CD14-positive monocyte (primary cell): ENCODE data around the gene PSORS1C1. TPM values are rescaled to one million over a fixed set of nuclear protein-coding genes. Genes with fewer than 3 reads are reported as not detected.
A peak's percentile ranks its signal among the peaks of the same experiment; 100 is the strongest.

Experiments used
- DNase-seq, 3 donors: peaks; one replicate each; pipeline ENCODE4 v3.0.0-alpha.2; 2011 to 2022
- H2AFZ ChIP-seq: 2 replicates; pipeline ENCODE4 v1.6.0; 2012; ENCODE audit warnings: mild to moderate bottlenecking, low read depth, low read length, inconsistent platforms; ENCODE audit not compliant: insufficient read depth, poor library complexity, severe bottlenecking
- H3K27ac ChIP-seq, 2 donors: 1 replicate in 1 of 2; 2 replicates in 1 of 2; pipeline ENCODE4 v1.5.1; 2012 to 2013; ENCODE audit warnings: low read length in 2 of 2, control low read depth in 1 of 2, inconsistent platforms in 1 of 2, low read depth in 1 of 2, mild to moderate bottlenecking in 1 of 2
- H3K27me3 ChIP-seq, 2 donors: one replicate each; pipeline versions ENCODE4 v1.6.0 to v1.6.1; 2011 to 2013; ENCODE audit warnings: low read length in 2 of 2; ENCODE audit not compliant: control insufficient read depth in 2 of 2, insufficient read depth in 2 of 2
- H3K36me3 ChIP-seq, 2 donors: replicated peaks in 1 of 2; 1 replicate in 1 of 2; 2 replicates in 1 of 2; pipeline versions ENCODE4 v1.5.1 to v1.6.1; 2012 to 2013; ENCODE audit warnings: low read length in 2 of 2, control low read depth in 1 of 2, inconsistent platforms in 1 of 2, mild to moderate bottlenecking in 1 of 2; ENCODE audit not compliant: insufficient read depth in 2 of 2, control insufficient read depth in 1 of 2
- H3K4me1 ChIP-seq, 2 donors: 1 replicate in 1 of 2; 2 replicates in 1 of 2; pipeline versions ENCODE4 v1.5.1 to v1.6.1; 2012 to 2013; ENCODE audit warnings: low read length in 2 of 2, control low read depth in 1 of 2, inconsistent platforms in 1 of 2, mild to moderate bottlenecking in 1 of 2, moderate library complexity in 1 of 2; ENCODE audit not compliant: insufficient read depth in 2 of 2, control insufficient read depth in 1 of 2
- H3K4me2 ChIP-seq: replicated peaks from 2 replicates; pipeline ENCODE3; 2012; ENCODE audit warnings: low read length, moderate library complexity, mild to moderate bottlenecking; ENCODE audit not compliant: poor library complexity, severe bottlenecking; ENCODE audit errors: extremely low read depth
- H3K4me3 ChIP-seq, 3 experiments: fragments of 200-600 bp in 1 of 3; sonication (generic) in 1 of 3; replicated peaks in 1 of 3; 1 replicate in 2 of 3; 2 replicates in 1 of 3; pipeline ENCODE4 v1.5.1; 2011 to 2013; ENCODE audit warnings: low read length in 3 of 3, mild to moderate bottlenecking in 3 of 3, control low read depth in 2 of 3, low read depth in 2 of 3, inconsistent platforms in 1 of 3, moderate library complexity in 1 of 3
- H3K79me2 ChIP-seq: 2 replicates; pipeline ENCODE4 v1.6.0; 2012; ENCODE audit warnings: mild to moderate bottlenecking, control low read depth, inconsistent platforms, low read length, moderate library complexity; ENCODE audit not compliant: insufficient read depth
- H3K9ac ChIP-seq: 2 replicates; pipeline ENCODE4 v1.6.0; 2017; ENCODE audit warnings: low read length, mild to moderate bottlenecking; ENCODE audit not compliant: insufficient read depth, poor library complexity, severe bottlenecking
- H3K9me3 ChIP-seq, 2 donors: replicated peaks in 1 of 2; 1 replicate in 1 of 2; 2 replicates in 1 of 2; pipeline versions ENCODE4 v1.5.1 to v1.6.1; 2012 to 2013; ENCODE audit warnings: low read length in 2 of 2, control low read depth in 1 of 2; ENCODE audit not compliant: control insufficient read depth in 1 of 2, insufficient read depth in 1 of 2
- H4K20me1 ChIP-seq: 2 replicates; pipeline ENCODE4 v1.6.0; 2012; ENCODE audit warnings: mild to moderate bottlenecking, low read length, control low read depth, moderate library complexity; ENCODE audit not compliant: insufficient read depth
- H3K27ac Mint-ChIP-seq, 7 donors: one replicate each; pipeline ENCODE4 v1.8.0; 2020; ENCODE audit warnings: mild to moderate bottlenecking in 7 of 7, mixed read lengths in 7 of 7, moderate library complexity in 6 of 7, inconsistent platforms in 2 of 7
- H3K27me3 Mint-ChIP-seq, 3 donors: one replicate each; pipeline ENCODE4 v1.8.0; 2021 to 2022; ENCODE audit warnings: low read depth in 3 of 3, mild to moderate bottlenecking in 3 of 3, mixed read lengths in 3 of 3, moderate library complexity in 3 of 3, inconsistent platforms in 1 of 3
- H3K36me3 Mint-ChIP-seq, 2 donors: one replicate each; pipeline ENCODE4 v1.8.0; 2020; ENCODE audit warnings: mixed read lengths in 2 of 2, inconsistent platforms in 1 of 2, mild to moderate bottlenecking in 1 of 2
- H3K4me1 Mint-ChIP-seq: one replicate; pipeline ENCODE4 v1.8.0; 2020; ENCODE audit warnings: mild to moderate bottlenecking, mixed read lengths
- H3K4me3 Mint-ChIP-seq, 2 donors: one replicate each; pipeline ENCODE4 v1.8.0; 2020; ENCODE audit warnings: mild to moderate bottlenecking in 2 of 2, mixed read lengths in 2 of 2, moderate library complexity in 1 of 2
- H3K9me3 Mint-ChIP-seq, 7 donors: one replicate each; pipeline ENCODE4 v1.8.0; 2020 to 2022; ENCODE audit warnings: mixed read lengths in 7 of 7, mild to moderate bottlenecking in 6 of 7, moderate library complexity in 6 of 7, inconsistent platforms in 2 of 7
- CTCF ChIP-seq: fragments of 200-600 bp; IDR thresholded peaks from one replicate; pipeline ENCODE4 v1.8.0; 2022; ENCODE audit warnings: antibody characterized with exemption, mild to moderate bottlenecking
- WGBS: methylation state at CpG from one replicate; pipeline ENCODE4 v1.1.5; 2013; ENCODE audit warnings: missing lambda C conversion rate; ENCODE audit not compliant: insufficient coverage; 5-methylcytosine and 5-hydroxymethylcytosine counted together
- intact Hi-C, 2 donors: fragments of 100-400 bp; cut with micrococcal nuclease; formaldehyde crosslinking; loops; one replicate each; pipeline versions ENCODE4 v1.15.0 to v1.15.1; 2023
- polyA plus RNA-seq, 3 donors: library from polyadenylated mRNA; depleted of rRNA in 1 of 3; unstranded in 2 of 3; stranded (reverse) in 1 of 3; fragments of 300-500 nt in 2 of 3; fragments of >200 nt in 1 of 3; fragmentation: Illumina TruSeq in 2 of 3; gene quantifications; 1 replicate in 2 of 3; 2 replicates in 1 of 3; pipeline ENCODE4 v1.2.3, GENCODE V29; 2012 to 2021

The PSORS1C1 gene
- polyA plus RNA-seq, 3 donors = not detected

GRCh38 chr6:31179042-31179386 is 64.4 kb downstream of the PSORS1C1 start:
- H3K36me3 ChIP-seq = no peaks in the 10 kb centered on the region
- no peak overlapping the region for H2AFZ ChIP-seq
- no peaks in the 10 kb centered on the region for H3K36me3 Mint-ChIP-seq
- peak overlapping the region in 1 of 7 donors; percentile 22 for H3K27ac Mint-ChIP-seq
- H3K4me2 ChIP-seq = no peak overlapping the region
- DNase-seq = no peak
- no peaks in the 10 kb centered on the region for H4K20me1 ChIP-seq
- H3K4me1 Mint-ChIP-seq = peaks cover 14% of the 10 kb centered on the region
- no peak for TF ChIP-seq CTCF
- H3K27me3 ChIP-seq = no peaks in the 10 kb centered on the region
- no peak overlapping the region for H3K27ac ChIP-seq
- peaks cover 0 to 6% of the 10 kb centered on the region in 2 donors for H3K4me1 ChIP-seq
- H3K9me3 ChIP-seq = no peaks in the 10 kb centered on the region
- peaks cover 0 to 2% (median 1%) of the 10 kb centered on the region in 3 donors for H3K27me3 Mint-ChIP-seq
- WGBS = 91% methylated on average over 4 of the region's 4 CpGs
- intact Hi-C loops = no loop called here
- H3K9me3 Mint-ChIP-seq = peaks cover 0 to 2% (median 0%) of the 10 kb centered on the region in 7 donors
- H3K4me3 ChIP-seq = no peak overlapping the region
- no peaks in the 10 kb centered on the region for H3K79me2 ChIP-seq
- no peak overlapping the region for H3K4me3 Mint-ChIP-seq
- no peak overlapping the region for H3K9ac ChIP-seq

- Mint-ChIP-seq H3K27me3 (peaks cover 0 to 2% (median 1%) of the 10 kb centered on the region in 3 donors), H3K27ac (no peak overlapping the region), H3K4me1 (peaks cover 14% of the 10 kb centered on the region), H3K36me3 (no peaks in the 10 kb centered on the region), H3K4me3 (peak overlapping the region in 1 of 2 donors; percentile 80), H3K9me3 (peaks cover 0 to 2% (median 0%) of the 10 kb centered on the region in 7 donors)
- DNase-seq = no peak
- Histone ChIP-seq H3K4me2 (peak overlapping the region; percentile 67), H3K9ac (peak overlapping the region; percentile 53), H3K9me3 (no peaks in the 10 kb centered on the region), H3K4me1 (peaks cover 0 to 6% of the 10 kb centered on the region in 2 donors), H3K79me2 (no peaks in the 10 kb centered on the region), H3K4me3 (peak overlapping the region in 2 of 3 experiments; percentile 44 to 63), H4K20me1 (no peaks in the 10 kb centered on the region), H3K27ac (no peak overlapping the region), H2AFZ (peak overlapping the region; percentile 69), H3K36me3 (no peaks in the 10 kb centered on the region), H3K27me3 (no peaks in the 10 kb centered on the region)
- 97% methylated on average over 4 of the region's 8 CpGs for WGBS
- intact Hi-C loops = no loop called here
- no peak for TF ChIP-seq CTCF
Observed at GRCh38 chr6:31179896-31180295, 65.3 kb downstream of the PSORS1C1 start.
